Astrocyte of the spinal cord (primary cell): ENCODE data around the gene ASB9.
"Not testable (repeated sequence)": the region's sequence is repeated elsewhere in the genome, so short reads cannot be mapped to it uniquely, and the experiment has no call there.

Source experiments
- DNase-seq: peaks from one replicate; pipeline ENCODE4 v3.0.0; 2011; ENCODE audit warnings: low read depth, low spot score
- H3K4me3 ChIP-seq: 2 replicates; pipeline ENCODE4 v1.5.1; 2011; ENCODE audit warnings: low read depth, mild to moderate bottlenecking, low read length, moderate library complexity
- in situ Hi-C: cut with HindIII; loops from 2 replicates; pipeline ENCODE4 v1.10.0; 2017; ENCODE audit warnings: low sequenced_read_pairs
- TF ChIP-seq, protein P1 (sequence below): IDR thresholded peaks from 2 replicates; pipeline ENCODE4 v1.5.1; 2012; ENCODE audit warnings: low read depth, mild to moderate bottlenecking, low read length, inconsistent platforms

Gene ASB9

DNA sequence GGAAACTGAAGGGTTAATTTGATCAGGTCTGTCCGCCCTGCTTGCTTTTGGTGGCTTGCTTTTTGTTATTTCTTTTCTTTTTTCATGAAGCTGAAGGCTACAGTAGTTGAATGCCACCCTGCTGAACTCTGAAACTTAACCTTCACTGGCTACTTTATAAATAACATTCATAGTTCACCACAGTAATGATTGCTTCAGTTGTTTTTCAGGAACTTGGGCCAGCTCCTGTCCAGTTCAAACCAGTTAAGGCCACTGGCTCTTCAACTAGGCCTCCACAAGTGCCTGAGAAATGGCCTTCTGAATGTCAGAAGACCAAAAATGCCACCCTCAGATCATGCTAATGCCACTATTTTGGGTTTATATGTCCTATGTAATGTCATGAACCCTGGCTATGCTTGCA, 7.7 kb upstream of the ASB9 start:
- in situ Hi-C loops = no loop called here
- H3K4me3 ChIP-seq = no peak overlapping the region
- TF ChIP-seq, protein P1, sequence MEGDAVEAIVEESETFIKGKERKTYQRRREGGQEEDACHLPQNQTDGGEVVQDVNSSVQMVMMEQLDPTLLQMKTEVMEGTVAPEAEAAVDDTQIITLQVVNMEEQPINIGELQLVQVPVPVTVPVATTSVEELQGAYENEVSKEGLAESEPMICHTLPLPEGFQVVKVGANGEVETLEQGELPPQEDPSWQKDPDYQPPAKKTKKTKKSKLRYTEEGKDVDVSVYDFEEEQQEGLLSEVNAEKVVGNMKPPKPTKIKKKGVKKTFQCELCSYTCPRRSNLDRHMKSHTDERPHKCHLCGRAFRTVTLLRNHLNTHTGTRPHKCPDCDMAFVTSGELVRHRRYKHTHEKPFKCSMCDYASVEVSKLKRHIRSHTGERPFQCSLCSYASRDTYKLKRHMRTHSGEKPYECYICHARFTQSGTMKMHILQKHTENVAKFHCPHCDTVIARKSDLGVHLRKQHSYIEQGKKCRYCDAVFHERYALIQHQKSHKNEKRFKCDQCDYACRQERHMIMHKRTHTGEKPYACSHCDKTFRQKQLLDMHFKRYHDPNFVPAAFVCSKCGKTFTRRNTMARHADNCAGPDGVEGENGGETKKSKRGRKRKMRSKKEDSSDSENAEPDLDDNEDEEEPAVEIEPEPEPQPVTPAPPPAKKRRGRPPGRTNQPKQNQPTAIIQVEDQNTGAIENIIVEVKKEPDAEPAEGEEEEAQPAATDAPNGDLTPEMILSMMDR = no peak
- no peak for DNase-seq

GRCh38 chrX:15274946-15275345, 5.1 kb upstream of the ASB9 start:
- TF ChIP-seq, protein P1 = no peak
- no peak for DNase-seq
- no peak overlapping the region for H3K4me3 ChIP-seq
- in situ Hi-C loops = no loop called here

- H3K4me3 ChIP-seq, in situ Hi-C loops, DNase-seq: not testable (repeated sequence)
These were observed 3.4 kb upstream of the ASB9 start for GRCh38 chrX:15273275-15273674.

DNA sequence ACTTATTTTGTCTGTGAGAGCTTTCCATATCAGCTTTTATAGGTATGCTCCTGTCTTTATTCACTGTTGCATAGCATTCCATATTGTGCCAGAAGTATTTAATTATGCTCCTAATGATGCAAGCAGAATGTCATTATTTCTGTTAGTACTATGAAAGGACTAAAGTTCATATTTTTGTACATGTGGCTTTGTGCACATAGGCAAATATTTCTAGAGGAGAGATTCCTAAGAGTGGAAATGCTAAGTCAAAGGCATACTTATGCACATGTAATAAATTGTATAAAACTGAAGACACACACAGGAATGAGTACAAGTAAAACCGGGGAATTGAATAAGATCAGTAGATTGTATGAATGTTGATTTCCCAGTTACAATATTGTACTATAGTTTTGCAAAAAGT, 1.9 kb upstream of the ASB9 start:
- H3K4me3 ChIP-seq = no peak overlapping the region
- TF ChIP-seq, protein P1 = no peak
- in situ Hi-C loops = no loop called here
- DNase-seq = no peak

DNA sequence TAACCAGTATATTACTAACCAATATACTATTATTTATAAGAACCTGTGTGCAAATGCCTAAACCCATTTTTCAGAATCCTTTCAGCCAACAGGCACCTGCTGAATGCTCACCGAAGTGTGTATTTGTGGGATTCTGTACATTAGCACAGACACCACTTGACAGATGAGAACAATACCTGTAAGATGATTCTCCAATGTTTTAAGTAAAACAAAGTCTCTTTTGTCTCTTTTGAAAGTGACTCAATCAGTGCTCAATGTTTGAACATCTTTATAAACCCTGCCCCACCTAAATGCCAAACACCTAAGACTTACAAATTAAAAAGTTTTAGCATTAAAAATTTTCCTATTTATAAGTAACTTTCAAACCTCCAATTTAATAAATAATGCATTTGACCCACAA, 763 bp downstream of the ASB9 start:
- TF ChIP-seq, protein P1 = no peak
- in situ Hi-C loops = no loop called here
- H3K4me3 ChIP-seq = no peak overlapping the region
- no peak for DNase-seq

DNA sequence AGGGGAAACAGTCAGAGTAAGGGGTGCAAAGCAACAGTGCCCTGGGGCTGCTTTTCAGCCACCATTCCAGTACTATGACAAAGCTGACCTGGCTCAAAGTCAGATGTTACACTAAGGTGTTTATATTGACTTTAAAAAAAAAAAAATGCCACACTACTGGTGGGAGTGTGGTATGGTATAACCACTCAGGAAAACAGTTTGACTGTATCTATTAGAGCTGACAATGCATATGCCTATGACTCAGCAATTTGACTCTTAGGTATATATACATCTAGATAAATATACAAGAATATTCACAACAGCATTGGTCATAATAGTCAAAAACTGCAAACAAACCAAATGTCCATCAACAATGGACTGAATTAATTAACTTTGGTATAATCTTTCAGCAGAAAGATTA, 15.0 kb downstream of the ASB9 start:
- in situ Hi-C loops = no loop called here
- no peak overlapping the region for H3K4me3 ChIP-seq
- TF ChIP-seq, protein P1 = no peak
- no peak for DNase-seq

- H3K4me3 ChIP-seq = no peak overlapping the region
- DNase-seq = no peak
- TF ChIP-seq, protein P1 = no peak
- in situ Hi-C loops = no loop called here
These were observed 24.0 kb downstream of the ASB9 start for GRCh38 chrX:15245896-15246295.
